HG03045 (cell line): ENCODE measurements around the gene DACT2.
"Not testable (repeated sequence)": the region's sequence is repeated elsewhere in the genome, so short reads cannot be mapped to it uniquely, and the experiment has no call there.

ENCODE experiments used
- ATAC-seq: cut with Tn5 transposase; IDR thresholded peaks from one replicate; pipeline ENCODE4 v1.9.1; 2021; ENCODE audit warnings: mild to moderate bottlenecking, moderate library complexity; ENCODE audit not compliant: unreplicated experiment

DACT2 gene

GRCh38 chr6:168305096-168305749, 14.4 kb downstream of the DACT2 start:
- no peak for ATAC-seq

- no peak for ATAC-seq
These were observed 14.9 kb downstream of the DACT2 start for GRCh38 chr6:168304752-168305015.

- ATAC-seq, result no peak
These were observed 15.4 kb downstream of the DACT2 start for GRCh38 chr6:168303982-168304751.

- no peak for ATAC-seq
These were observed 17.0 kb downstream of the DACT2 start for GRCh38 chr6:168302534-168302933.

GRCh38 chr6:168301648-168302398, 17.8 kb downstream of the DACT2 start:
- no peak for ATAC-seq

- no peak for ATAC-seq
These were observed 18.5 kb downstream of the DACT2 start for GRCh38 chr6:168300975-168301647.

GRCh38 chr6:168299541-168300511, 19.8 kb downstream of the DACT2 start:
- no peak for ATAC-seq

GRCh38 chr6:168297643-168298042, 21.9 kb downstream of the DACT2 start:
- ATAC-seq, result no peak

GRCh38 chr6:168294901-168295300, 24.7 kb downstream of the DACT2 start:
- ATAC-seq, result no peak

- ATAC-seq, result no peak
These were observed 25.7 kb downstream of the DACT2 start for GRCh38 chr6:168293636-168294530.

GRCh38 chr6:168292826-168293225, 26.8 kb downstream of the DACT2 start:
- no peak for ATAC-seq

- ATAC-seq, result no peak
These were observed 28.1 kb downstream of the DACT2 start for GRCh38 chr6:168291450-168291849.

- ATAC-seq, result no peak
These were observed 29.5 kb downstream of the DACT2 start for GRCh38 chr6:168290095-168290494.

GRCh38 chr6:168289571-168289962, 30.0 kb downstream of the DACT2 start:
- ATAC-seq, result no peak

- no peak for ATAC-seq
These were observed 30.6 kb downstream of the DACT2 start for GRCh38 chr6:168288781-168289570.

GRCh38 chr6:168287460-168287859, 32.1 kb downstream of the DACT2 start:
- not testable (repeated sequence) for ATAC-seq

GRCh38 chr6:168286771-168287446, 32.7 kb downstream of the DACT2 start:
- not testable (repeated sequence) for ATAC-seq

GRCh38 chr6:168286116-168286515, 33.5 kb downstream of the DACT2 start:
- no peak for ATAC-seq
